CD4-positive, alpha-beta T cell treated with Interleukin-6 at 100 ng/mL for 8 hours (primary cell): Measurements from ENCODE around the gene DCLK1.
"Not testable (repeated sequence)": the region's sequence is repeated elsewhere in the genome, so short reads cannot be mapped to it uniquely, and the experiment has no call there.

Source experiments
- DNase-seq: peaks from one replicate; pipeline ENCODE4 v3.0.0-alpha.2; 2020; ENCODE audit warnings: mixed read lengths, low spot score

The DCLK1 gene

DNA sequence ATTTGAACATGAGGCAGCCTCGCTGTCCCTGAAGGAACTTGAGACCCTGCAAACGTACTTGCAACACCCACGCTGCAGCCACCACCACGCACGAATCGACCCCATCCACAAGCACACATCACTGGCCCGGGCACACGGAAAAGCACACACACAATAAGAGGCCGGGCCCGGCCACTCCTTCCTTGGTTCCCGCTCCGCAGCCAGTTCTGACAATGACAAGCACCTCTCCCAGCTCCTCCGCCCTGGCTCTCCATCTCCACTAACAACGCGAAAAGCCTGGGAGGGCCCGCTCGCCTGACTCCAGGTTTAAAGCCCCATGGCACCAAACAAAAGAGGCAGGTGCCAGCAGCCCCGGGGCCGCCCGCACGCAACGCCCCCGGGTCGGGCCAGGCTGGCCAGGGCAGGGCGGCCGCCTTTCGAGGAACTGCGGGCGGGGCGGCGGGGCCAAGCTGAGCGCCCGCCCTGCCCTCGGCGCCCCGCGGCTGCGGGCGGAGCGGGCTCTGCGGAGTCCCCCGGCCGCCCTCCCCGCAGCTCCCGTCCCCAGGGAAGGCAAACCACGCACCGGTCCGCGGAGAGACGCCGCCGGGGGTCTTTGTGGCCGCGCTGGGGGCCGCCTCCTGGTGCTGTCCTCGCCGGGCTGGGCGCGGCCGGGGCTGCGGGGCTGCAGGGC, 495 bp downstream of the DCLK1 start:
- DNase-seq: no peak

DNA sequence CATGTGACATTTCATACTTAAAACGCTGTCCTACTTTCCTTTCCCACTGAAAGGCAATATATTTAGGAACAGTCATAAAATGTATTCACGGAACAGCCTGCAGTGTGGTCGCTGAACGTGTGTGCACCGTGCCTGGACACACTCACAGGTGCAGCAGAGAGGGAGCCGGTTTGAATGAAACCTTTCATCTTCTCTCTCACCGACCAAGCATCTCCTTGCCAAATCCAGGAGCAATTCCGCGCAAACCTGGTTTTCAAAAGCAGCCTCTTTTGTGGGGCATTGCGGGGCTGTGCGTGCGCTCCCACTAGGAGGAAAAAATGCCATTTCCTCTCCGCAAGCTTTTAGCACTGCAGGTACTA, 1.0 kb downstream of the DCLK1 start:
- no peak for DNase-seq

GRCh38 chr13:36129539-36129938, 1.6 kb downstream of the DCLK1 start:
- no peak for DNase-seq

DNA sequence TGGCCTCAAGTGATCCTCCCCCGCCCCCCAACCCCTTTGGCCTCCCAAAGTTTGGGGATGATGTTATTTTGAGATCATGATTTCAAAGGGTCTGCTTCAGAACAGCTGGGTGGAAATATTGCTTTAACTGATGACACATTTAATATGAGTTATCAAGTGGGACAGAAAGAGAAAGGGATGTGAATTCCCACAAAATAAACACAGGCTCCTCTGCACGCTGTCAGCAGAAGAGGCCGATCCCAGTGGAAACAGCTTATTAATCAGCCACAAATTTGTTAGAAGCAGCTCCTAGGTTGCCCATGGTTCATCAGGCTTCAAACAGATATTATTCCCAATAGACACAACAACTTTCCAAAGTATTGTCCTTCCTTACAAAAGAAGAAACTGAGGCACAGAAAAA, 4.7 kb downstream of the DCLK1 start:
- no peak for DNase-seq

- DNase-seq: no peak
Observed at GRCh38 chr13:36125841-36126240, 5.3 kb downstream of the DCLK1 start.

DNA sequence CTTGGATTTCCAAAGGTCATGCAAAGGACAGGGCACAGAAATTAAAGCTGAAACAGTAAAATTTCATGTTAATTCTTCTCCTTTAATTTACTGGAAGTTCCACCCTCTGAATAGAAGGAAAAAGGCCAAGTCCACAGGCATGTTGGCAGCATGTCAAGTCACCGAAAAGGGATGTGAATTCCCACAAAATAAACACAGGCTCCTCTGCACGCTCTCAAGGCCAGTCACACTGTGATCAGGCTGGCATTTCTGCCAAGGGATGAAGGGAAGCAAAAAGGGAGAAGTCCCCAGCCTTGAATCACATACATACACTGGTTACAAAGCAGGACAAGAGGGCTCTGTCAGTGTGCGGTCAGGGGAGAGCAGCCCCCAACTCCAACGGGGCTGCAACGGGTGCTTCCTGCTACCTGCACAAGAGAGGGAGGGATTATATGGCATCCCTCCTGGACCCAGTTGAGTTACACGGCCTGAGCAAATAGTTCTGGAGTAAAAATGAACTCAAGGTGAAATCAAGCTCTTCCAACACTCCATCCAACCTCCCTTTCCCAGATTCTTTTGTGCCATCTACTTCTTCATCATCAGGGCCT, 6.9 kb downstream of the DCLK1 start:
- DNase-seq: no peak

- DNase-seq: no peak
Observed at GRCh38 chr13:36115306-36115705, 15.9 kb downstream of the DCLK1 start.

- no peak for DNase-seq
Observed at GRCh38 chr13:36114233-36114632, 16.9 kb downstream of the DCLK1 start.

- DNase-seq: no peak
Observed at GRCh38 chr13:36108954-36109353, 22.2 kb downstream of the DCLK1 start.

- DNase-seq: no peak
Observed at GRCh38 chr13:36108342-36108741, 22.8 kb downstream of the DCLK1 start.

- DNase-seq: no peak
Observed at GRCh38 chr13:36107521-36107920, 23.7 kb downstream of the DCLK1 start.

GRCh38 chr13:36105726-36106125, 25.5 kb downstream of the DCLK1 start:
- no peak for DNase-seq

- DNase-seq: no peak
Observed at GRCh38 chr13:36102721-36103120, 28.5 kb downstream of the DCLK1 start.

DNA sequence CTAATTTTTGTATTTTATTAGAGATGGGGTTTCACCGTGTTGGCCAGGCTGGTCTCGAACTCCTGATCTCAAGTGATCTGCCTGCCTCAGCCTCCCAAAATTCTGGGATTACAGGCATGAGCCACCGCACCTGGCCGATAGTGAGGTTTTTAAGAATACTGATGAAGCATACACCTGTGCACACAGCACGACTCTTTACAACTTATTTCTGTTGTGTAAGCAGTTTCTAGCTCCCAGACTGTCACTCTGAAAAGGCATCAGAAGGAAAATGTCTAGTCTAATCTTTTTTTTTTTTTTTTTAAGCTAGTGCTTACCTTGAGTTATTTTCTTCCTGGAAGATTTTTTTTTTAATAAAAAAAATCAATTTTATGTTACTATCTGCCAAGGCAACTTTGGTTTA, 29.3 kb downstream of the DCLK1 start:
- not testable (repeated sequence) for DNase-seq

GRCh38 chr13:36101157-36101556, 30.0 kb downstream of the DCLK1 start:
- no peak for DNase-seq

DNA sequence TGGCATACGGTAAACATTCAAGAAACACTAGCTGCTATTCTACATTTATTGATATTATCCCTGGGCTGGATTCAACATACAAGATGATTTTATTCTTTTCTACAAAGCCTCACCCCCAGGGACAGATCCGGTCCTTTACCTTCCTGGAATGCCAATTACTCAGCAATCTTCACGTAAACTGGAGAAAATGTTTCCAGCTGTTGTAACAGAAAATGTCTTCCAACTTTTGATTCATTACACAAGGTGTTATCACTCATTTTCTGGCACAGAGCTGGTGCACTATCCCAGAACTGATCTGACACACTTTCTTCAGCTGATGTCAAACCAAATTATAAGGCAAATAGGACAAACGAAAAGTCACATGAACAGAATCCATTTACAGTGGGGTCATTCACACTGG, 33.1 kb downstream of the DCLK1 start:
- no peak for DNase-seq

- DNase-seq: no peak
Observed at GRCh38 chr13:36096461-36097416, 34.4 kb downstream of the DCLK1 start.

GRCh38 chr13:36094478-36094877, 36.7 kb downstream of the DCLK1 start:
- DNase-seq: no peak

DNA sequence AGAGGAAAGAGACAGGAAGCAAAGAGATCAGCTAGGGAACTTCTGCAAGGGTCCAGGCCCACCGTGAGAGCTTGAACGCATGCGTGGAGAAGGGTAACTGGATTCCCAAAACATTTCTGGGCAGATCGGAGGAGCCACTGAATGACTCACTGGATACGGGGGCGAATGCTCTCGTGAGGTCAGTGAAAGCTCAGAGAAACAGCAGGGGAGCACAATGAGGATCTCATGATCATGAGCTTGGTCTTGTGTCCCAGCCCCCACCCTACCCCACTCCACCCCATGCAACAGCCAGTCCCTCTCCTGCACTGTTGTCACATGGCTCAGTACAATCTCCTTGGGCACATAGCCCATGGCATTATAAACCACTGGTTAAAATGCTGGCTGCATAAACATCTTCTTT, 40.6 kb downstream of the DCLK1 start:
- DNase-seq: no peak

- no peak for DNase-seq
Observed at GRCh38 chr13:36089130-36089647, 42.0 kb downstream of the DCLK1 start.

DNA sequence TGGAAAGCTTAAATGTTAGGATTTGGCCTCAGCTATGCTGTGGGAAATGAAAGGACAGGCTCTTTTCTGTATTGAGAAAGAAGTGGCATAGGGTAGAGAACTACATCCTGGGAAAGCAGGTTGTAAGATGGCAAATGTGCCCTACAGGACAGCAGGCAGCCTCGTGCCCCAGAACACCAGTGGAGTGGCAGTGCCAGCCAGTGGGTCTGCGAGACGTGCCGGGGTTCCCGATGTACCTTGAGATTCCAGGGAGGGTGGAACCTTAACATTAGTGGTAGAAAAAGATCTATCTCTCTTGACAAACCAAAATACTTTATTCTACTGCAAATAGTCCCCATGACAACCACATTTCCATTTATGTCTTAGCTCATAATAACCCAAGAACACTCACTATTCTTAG, 42.7 kb downstream of the DCLK1 start:
- DNase-seq: no peak

DNA sequence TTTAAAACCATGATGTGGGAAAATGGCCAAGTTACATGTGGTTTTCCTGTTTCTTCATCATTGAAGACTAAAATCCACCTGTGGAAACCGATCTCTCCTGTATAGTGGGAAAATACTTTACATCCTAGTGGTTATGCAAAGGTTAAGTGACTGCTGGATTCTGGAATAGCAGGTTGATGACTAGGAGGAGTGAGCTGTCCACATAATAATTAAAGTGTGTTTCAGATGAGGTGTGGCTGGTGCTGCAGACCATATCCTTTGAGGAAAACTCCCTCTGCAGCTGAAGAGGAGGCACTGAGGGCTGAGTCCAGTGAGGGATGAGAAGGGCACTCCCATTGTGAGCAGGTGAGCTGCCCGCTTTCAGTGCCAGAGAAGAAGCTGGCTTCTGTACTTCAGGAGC, 43.2 kb downstream of the DCLK1 start:
- no peak for DNase-seq

GRCh38 chr13:36086117-36086516, 45.1 kb downstream of the DCLK1 start:
- DNase-seq: no peak
